ENCODE data around the gene EXOC1. TPM values are rescaled to one million over a fixed set of nuclear protein-coding genes. Genes with fewer than 3 reads are reported as not detected.
"Not testable (repeated sequence)": the region's sequence is repeated elsewhere in the genome, so short reads cannot be mapped to it uniquely, and the experiment has no call there.

Gene EXOC1
- total RNA-seq, 1 donor: 46.2 TPM

GRCh38 chr4:55927803-55928437 is 74.5 kb downstream of the EXOC1 start:
- no peak for DNase-seq (ENCODE audit: low read depth)
- no peak for TF ChIP-seq CTCF (IDR thresholded peaks at IDR 0.05; ENCODE audit: insufficient read depth, low read depth, low read length)
- no peak overlapping the region for H3K4me3 ChIP-seq (ENCODE audit: low read depth, low read length)

DNA sequence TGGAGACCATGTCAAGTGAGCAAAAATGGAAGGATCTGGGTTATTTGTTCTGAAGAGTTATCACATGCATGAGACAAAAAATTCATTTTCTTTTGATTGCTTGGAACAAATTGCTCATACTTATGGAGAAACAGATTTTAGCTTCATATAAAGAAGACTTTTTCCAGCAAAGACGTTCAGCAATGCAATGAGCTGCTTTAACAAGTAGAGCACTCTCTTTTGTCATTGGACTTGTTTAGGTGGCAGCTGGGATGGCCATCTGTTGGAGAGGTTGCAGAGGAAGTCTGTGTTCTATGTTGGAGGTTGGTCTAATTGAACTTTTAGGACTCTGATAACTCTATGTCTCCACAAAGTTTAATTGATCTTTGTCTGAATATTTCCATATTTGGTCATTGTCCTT is 75.4 kb downstream of the EXOC1 start:
- no peak for TF ChIP-seq CTCF (IDR thresholded peaks at IDR 0.05; ENCODE audit: insufficient read depth, low read depth, low read length)
- no peak for DNase-seq (ENCODE audit: low read depth)
- no peak overlapping the region for H3K4me3 ChIP-seq (ENCODE audit: low read depth, low read length)

GRCh38 chr4:55931043-55931442 is 77.6 kb downstream of the EXOC1 start:
- TF ChIP-seq CTCF (IDR thresholded peaks at IDR 0.05; ENCODE audit: insufficient read depth, low read depth, low read length): no peak
- DNase-seq (ENCODE audit: low read depth): no peak
- H3K4me3 ChIP-seq (ENCODE audit: low read depth, low read length): no peak overlapping the region

- peak; percentile 85 for DNase-seq (ENCODE audit: low read depth)
- no peak for TF ChIP-seq CTCF (IDR thresholded peaks at IDR 0.05; ENCODE audit: insufficient read depth, low read depth, low read length)
- no peak overlapping the region for H3K4me3 ChIP-seq (ENCODE audit: low read depth, low read length)
Observed at GRCh38 chr4:55931833-55932232, 78.4 kb downstream of the EXOC1 start.

- no peak for TF ChIP-seq CTCF (IDR thresholded peaks at IDR 0.05; ENCODE audit: insufficient read depth, low read depth, low read length)
- DNase-seq (ENCODE audit: low read depth): no peak
Observed at GRCh38 chr4:55932511-55932910, 79.1 kb downstream of the EXOC1 start.

DNA sequence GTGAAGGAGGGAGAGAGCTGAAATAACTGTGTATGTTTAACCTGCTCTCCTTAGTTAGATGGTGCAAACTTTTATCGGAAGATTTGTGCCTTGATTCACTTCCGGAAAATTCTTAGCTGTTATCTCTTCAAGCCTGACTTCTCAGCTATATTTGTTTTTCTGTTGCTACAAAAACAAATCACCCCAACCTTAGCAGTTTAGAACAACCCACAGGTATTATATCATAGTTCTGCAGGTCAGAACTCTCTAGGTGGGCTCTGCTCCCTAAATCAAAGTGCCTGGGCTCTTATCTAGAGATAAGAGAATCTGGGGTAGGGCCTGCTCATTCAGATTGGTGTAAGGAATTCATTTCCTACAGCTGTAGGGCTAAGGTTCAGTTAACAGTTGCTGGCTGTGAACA is 80.2 kb downstream of the EXOC1 start:
- TF ChIP-seq CTCF (IDR thresholded peaks at IDR 0.05; ENCODE audit: insufficient read depth, low read depth, low read length): no peak
- H3K4me3 ChIP-seq (ENCODE audit: low read depth, low read length): no peak overlapping the region

More at GRCh38 chr4:55932511-55932910, 79.1 kb downstream of the EXOC1 start:
- H3K4me3 ChIP-seq (ENCODE audit: low read depth, low read length): no peak overlapping the region

DNA sequence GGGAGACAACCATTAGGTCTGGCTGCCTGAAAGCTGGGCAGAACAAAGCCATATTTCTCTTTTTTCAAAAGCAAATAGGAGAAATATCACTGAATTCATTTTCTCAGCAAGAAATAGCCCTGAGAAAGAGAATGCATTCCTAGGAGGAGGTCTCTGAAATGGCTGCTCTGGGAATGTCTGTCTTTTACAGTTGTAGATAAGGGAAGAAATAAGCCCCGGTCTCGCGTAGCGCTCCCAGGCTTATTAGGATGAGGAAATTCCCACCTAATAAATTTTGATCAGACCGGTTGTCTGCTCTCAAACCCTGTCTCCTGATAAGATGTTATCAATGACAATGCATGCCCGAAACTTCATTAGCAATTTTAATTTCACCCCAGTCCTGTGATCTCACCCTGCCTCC is 82.5 kb downstream of the EXOC1 start:
- not testable (repeated sequence) for DNase-seq (ENCODE audit: low read depth); H3K4me3 ChIP-seq (ENCODE audit: low read depth, low read length)

More for the DNA sequence above, 80.2 kb downstream of the EXOC1 start:
- no peak for DNase-seq (ENCODE audit: low read depth)

Measured in fibroblast of villous mesenchyme (primary cell).